PC-9 (cell line): ENCODE results near the gene SIGLEC8. TPM values are rescaled to one million over a fixed set of nuclear protein-coding genes. Genes with fewer than 3 reads are reported as not detected.

ENCODE experiments used
- BruUV-seq: library from RNA; stranded (reverse); fragments of 400-500 nt; replicated peaks from 2 replicates; lab custom pipeline; 2021; lab: Mats Ljungman, UMichigan
- CTCF ChIA-PET: fragments of 300-600 bp; sonication (Branson Sonifier 250); formaldehyde crosslinking; loops from one replicate; lab custom pipeline; 2022; ENCODE audit warnings: antibody characterized with exemption; lab: Charles Lee
- POLR2A ChIA-PET: fragments of 300-600 bp; sonication (Branson Sonifier 250); formaldehyde crosslinking; loops from one replicate; lab custom pipeline; 2022; ENCODE audit warnings: antibody characterized with exemption; ENCODE audit not compliant: unreplicated experiment; lab: Charles Lee
- DNase-seq, 2 experiments: peaks; one replicate each; pipeline versions ENCODE4 v3.0.0 to v3.0.0-alpha.2; 2015 to 2022; ENCODE audit warnings: mixed read lengths in 1 of 2
- H2AFZ ChIP-seq: fragments of 200-600 bp; sonication (generic); 2 replicates; pipeline ENCODE4 v1.8.1; 2017; ENCODE audit warnings: antibody characterized with exemption
- H3F3A ChIP-seq: fragments of 200-600 bp; sonication (generic); 2 replicates; pipeline ENCODE4 v1.8.1; 2017; ENCODE audit warnings: antibody characterized with exemption, mild to moderate bottlenecking, low read depth; ENCODE audit not compliant: insufficient read depth
- H3K27ac ChIP-seq: fragments of 200-600 bp; sonication (generic); 2 replicates; pipeline ENCODE4 v1.6.1; 2016; ENCODE audit warnings: mixed run types
- H3K27me3 ChIP-seq: fragments of 200-600 bp; sonication (generic); 2 replicates; pipeline ENCODE4 v1.6.1; 2016; ENCODE audit warnings: low read depth, mixed run types; ENCODE audit not compliant: insufficient read depth
- H3K36me3 ChIP-seq: fragments of 200-600 bp; sonication (generic); 2 replicates; pipeline ENCODE4 v1.6.1; 2016; ENCODE audit warnings: low read depth, mixed run types
- H3K4me1 ChIP-seq: fragments of 200-600 bp; sonication (generic); replicated peaks from 2 replicates; pipeline ENCODE4 v1.6.1; 2016; ENCODE audit warnings: mixed run types; ENCODE audit not compliant: insufficient read depth
- H3K4me2 ChIP-seq: fragments of 200-600 bp; sonication (generic); 2 replicates; pipeline ENCODE4 v1.6.1; 2017; ENCODE audit warnings: mixed run types
- H3K4me3 ChIP-seq: fragments of 200-600 bp; sonication (generic); 2 replicates; pipeline ENCODE4 v1.6.1; 2016; ENCODE audit warnings: mixed run types
- H3K79me2 ChIP-seq: fragments of 200-600 bp; sonication (generic); 2 replicates; pipeline ENCODE4 v1.6.1; 2017; ENCODE audit warnings: low read depth, mixed run types
- H3K9me2 ChIP-seq: fragments of 200-600 bp; sonication (generic); 2 replicates; pipeline ENCODE4 v1.8.1; 2017; ENCODE audit warnings: mild to moderate bottlenecking; ENCODE audit not compliant: insufficient read depth
- H3K9me3 ChIP-seq: fragments of 200-600 bp; sonication (generic); 2 replicates; pipeline ENCODE4 v1.8.1; 2016; ENCODE audit warnings: low read depth; ENCODE audit not compliant: insufficient read depth
- H4K20me1 ChIP-seq: fragments of 200-600 bp; sonication (generic); 2 replicates; pipeline ENCODE4 v1.8.1; 2017; ENCODE audit not compliant: insufficient read depth
- EZH2 ChIP-seq: fragments of 200-600 bp; sonication (generic); IDR thresholded peaks from 2 replicates; pipeline ENCODE4 v1.8.0; 2017; ENCODE audit warnings: antibody characterized with exemption, low read depth
- intact Hi-C: fragments of 100-400 bp; cut with micrococcal nuclease; formaldehyde crosslinking; loops from one replicate; pipeline ENCODE4 v1.10.0; 2022; ENCODE audit not compliant: unreplicated experiment
- total RNA-seq: library from RNA; stranded (reverse); gene quantifications from 2 replicates; pipeline ENCODE4 v1.2.3, GENCODE V29; 2021
- TF ChIP-seq, protein P1 (sequence below): fragments of 200-600 bp; sonication (generic); conservative IDR thresholded peaks from 2 replicates; pipeline ENCODE4 v1.6.1; 2017; ENCODE audit warnings: mixed run types, antibody characterized with exemption, mild to moderate bottlenecking, moderate library complexity

Gene SIGLEC8
- total RNA-seq, 1 experiment from 2014 or later: not detected

DNA sequence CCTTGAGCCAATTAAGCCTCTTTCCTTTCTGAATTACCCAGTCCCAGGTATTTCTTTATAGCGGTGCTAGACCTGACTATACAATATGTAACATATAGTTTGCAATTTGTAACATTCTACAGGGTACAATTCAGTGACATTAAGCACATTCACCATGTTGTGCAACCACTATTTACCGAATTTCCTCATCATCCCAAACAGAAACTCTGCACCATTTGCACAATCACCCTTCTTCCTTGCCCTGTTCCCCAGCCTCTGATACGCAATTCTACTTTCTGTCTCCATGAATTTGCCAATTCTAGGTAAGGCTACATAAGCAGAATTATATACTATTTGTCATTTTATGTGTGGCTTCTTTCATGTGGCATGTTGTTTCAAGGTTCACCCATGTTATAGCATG lies 27.1 kb downstream of the SIGLEC8 start:
- peaks cover 88% of the 10 kb centered on the region for H3K27me3 ChIP-seq
- no peak for DNase-seq
- BruUV-seq: no TSS peak
- H3K36me3 ChIP-seq: no peaks in the 10 kb centered on the region
- no peaks in the 10 kb centered on the region for H3K79me2 ChIP-seq
- H4K20me1 ChIP-seq: no peaks in the 10 kb centered on the region
- ChIA-PET CTCF (no interaction called here), POLR2A (no interaction called here)
- intact Hi-C loops: no loop called here
- no peak overlapping the region for H2AFZ ChIP-seq
- no peaks in the 10 kb centered on the region for H3K9me2 ChIP-seq
- no peaks in the 10 kb centered on the region for H3K9me3 ChIP-seq
- no peak overlapping the region for H3K4me3 ChIP-seq
- no peak overlapping the region for H3K4me2 ChIP-seq
- no peaks in the 10 kb centered on the region for H3F3A ChIP-seq
- no peak overlapping the region for H3K27ac ChIP-seq
- TF ChIP-seq EZH2: no peak
- TF ChIP-seq, protein P1, sequence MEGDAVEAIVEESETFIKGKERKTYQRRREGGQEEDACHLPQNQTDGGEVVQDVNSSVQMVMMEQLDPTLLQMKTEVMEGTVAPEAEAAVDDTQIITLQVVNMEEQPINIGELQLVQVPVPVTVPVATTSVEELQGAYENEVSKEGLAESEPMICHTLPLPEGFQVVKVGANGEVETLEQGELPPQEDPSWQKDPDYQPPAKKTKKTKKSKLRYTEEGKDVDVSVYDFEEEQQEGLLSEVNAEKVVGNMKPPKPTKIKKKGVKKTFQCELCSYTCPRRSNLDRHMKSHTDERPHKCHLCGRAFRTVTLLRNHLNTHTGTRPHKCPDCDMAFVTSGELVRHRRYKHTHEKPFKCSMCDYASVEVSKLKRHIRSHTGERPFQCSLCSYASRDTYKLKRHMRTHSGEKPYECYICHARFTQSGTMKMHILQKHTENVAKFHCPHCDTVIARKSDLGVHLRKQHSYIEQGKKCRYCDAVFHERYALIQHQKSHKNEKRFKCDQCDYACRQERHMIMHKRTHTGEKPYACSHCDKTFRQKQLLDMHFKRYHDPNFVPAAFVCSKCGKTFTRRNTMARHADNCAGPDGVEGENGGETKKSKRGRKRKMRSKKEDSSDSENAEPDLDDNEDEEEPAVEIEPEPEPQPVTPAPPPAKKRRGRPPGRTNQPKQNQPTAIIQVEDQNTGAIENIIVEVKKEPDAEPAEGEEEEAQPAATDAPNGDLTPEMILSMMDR: no peak
- H3K4me1 ChIP-seq: no peaks in the 10 kb centered on the region

DNA sequence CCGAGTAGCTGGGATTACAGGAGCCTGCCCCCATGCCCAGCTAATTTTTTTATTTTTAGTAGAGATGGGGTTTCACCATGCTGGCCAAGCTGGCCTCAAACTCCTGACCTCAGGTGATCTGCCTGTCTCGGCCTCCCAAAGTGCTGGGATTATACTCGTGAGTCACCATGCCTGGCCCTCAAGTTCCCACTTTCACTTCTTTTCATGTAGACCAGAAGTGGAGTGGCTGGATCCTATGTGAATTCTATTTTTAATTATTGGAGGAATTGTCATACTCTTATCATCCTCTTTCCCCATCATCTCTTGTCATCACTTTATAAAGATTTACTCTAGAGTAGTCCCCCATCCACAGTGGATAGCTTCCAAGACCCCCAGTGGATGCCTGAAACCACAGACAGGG lies 28.0 kb downstream of the SIGLEC8 start:
- H3K4me2 ChIP-seq: no peak overlapping the region
- H3K79me2 ChIP-seq: no peaks in the 10 kb centered on the region
- intact Hi-C loops: no loop called here
- no peak overlapping the region for H3K4me3 ChIP-seq
- H2AFZ ChIP-seq: no peak overlapping the region
- H3K27me3 ChIP-seq: peaks cover 86% of the 10 kb centered on the region
- no peaks in the 10 kb centered on the region for H4K20me1 ChIP-seq
- ChIA-PET CTCF (no interaction called here), POLR2A (interaction anchor here (0.7 kb wide), 1 partner anchor 98 kb away, joined by 4 read pairs; no protein-coding TSS in a partner anchor)
- DNase-seq: no peak
- no peaks in the 10 kb centered on the region for H3K9me3 ChIP-seq
- H3K36me3 ChIP-seq: no peaks in the 10 kb centered on the region
- H3F3A ChIP-seq: no peaks in the 10 kb centered on the region
- TF ChIP-seq, protein P1: no peak
- no peak for TF ChIP-seq EZH2
- H3K27ac ChIP-seq: no peak overlapping the region
- H3K4me1 ChIP-seq: no peaks in the 10 kb centered on the region
- BruUV-seq: no TSS peak
- no peaks in the 10 kb centered on the region for H3K9me2 ChIP-seq

DNA sequence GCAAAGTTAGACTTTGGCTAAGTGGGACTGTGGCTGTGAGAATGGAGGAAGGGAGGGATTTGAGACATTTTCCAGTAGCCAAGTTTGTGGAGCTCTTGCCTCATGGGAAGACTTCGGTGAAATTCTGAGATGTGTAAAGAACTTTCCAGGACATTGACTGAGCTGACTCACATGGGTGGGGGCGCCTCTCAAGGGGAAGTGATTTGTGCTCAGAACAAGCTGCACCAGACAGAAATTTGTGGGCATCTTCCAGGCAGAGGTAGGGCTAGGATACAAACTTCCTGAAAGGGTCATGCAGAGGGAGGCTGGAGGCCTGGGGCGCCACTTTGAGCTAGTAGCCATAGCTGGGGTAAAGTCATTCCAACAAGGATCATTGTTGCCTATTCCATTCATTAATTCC lies 31.1 kb downstream of the SIGLEC8 start:
- TF ChIP-seq, protein P1: no peak
- TF ChIP-seq EZH2: no peak
- Histone ChIP-seq H3K79me2 (no peaks in the 10 kb centered on the region), H3K4me1 (no peaks in the 10 kb centered on the region), H3K4me3 (no peak overlapping the region), H3K27ac (no peak overlapping the region), H4K20me1 (no peaks in the 10 kb centered on the region), H3K9me2 (no peaks in the 10 kb centered on the region), H3K4me2 (no peak overlapping the region), H3K36me3 (no peaks in the 10 kb centered on the region), H3K9me3 (no peaks in the 10 kb centered on the region), H3K27me3 (peaks cover 61% of the 10 kb centered on the region), H3F3A (no peaks in the 10 kb centered on the region), H2AFZ (no peak overlapping the region)
- no TSS peak for BruUV-seq
- ChIA-PET CTCF (no interaction called here), POLR2A (interaction anchor here (0.7 kb wide), 1 partner anchor 49 kb away, joined by 3 read pairs; no protein-coding TSS in a partner anchor)
- intact Hi-C loops: loop anchor here (10.0 kb wide), 1 partner anchor 228 kb away; no protein-coding TSS in a partner anchor
- DNase-seq: no peak
